ENCODE measurements around the gene NALCN. TPM values are rescaled to one million over a fixed set of nuclear protein-coding genes. Genes with fewer than 3 reads are reported as not detected.

NALCN gene
- total and polyA plus RNA-seq, 2 experiments from 2014 or later, result 0.33 to 0.57 TPM

DNA sequence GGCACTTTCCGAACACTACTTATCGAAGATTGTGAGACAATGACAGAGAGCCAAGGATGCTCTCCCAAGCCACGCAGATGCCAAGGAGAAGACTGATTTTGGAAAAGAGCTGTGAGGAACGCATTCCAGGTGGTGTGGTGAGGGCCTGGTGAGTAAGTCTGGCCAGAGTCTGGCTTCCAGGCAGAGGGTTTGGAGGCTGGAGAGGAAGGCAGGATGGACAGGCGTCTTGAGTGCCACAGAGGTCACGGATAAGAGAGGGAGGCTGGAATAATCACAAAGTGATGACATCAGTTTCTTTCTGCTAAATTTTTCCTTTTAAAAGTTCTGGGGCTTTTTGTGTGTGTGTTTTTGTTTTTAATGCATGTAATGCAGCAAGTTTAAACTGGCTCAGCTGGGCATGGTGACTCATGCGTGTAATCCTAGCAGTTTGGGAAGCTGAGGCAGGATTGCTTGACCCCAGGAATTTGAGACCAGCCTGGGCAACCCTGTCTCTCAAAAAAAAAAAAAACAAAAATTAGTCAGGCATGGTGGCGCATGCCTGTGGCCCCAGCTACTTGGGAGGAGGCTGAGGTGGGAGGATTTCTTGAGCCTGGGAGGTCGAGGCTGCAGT, 235.1 kb downstream of the NALCN start:
- TF ChIP-seq, protein P1, sequence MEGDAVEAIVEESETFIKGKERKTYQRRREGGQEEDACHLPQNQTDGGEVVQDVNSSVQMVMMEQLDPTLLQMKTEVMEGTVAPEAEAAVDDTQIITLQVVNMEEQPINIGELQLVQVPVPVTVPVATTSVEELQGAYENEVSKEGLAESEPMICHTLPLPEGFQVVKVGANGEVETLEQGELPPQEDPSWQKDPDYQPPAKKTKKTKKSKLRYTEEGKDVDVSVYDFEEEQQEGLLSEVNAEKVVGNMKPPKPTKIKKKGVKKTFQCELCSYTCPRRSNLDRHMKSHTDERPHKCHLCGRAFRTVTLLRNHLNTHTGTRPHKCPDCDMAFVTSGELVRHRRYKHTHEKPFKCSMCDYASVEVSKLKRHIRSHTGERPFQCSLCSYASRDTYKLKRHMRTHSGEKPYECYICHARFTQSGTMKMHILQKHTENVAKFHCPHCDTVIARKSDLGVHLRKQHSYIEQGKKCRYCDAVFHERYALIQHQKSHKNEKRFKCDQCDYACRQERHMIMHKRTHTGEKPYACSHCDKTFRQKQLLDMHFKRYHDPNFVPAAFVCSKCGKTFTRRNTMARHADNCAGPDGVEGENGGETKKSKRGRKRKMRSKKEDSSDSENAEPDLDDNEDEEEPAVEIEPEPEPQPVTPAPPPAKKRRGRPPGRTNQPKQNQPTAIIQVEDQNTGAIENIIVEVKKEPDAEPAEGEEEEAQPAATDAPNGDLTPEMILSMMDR (IDR thresholded peaks at IDR 0.05; ENCODE audit: poor library complexity), result no peak
- no peak for TF ChIP-seq EZH2phosphoT487 (IDR thresholded peaks at IDR 0.05; ENCODE audit: low read depth, severe bottlenecking, unreplicated experiment)
- TF ChIP-seq EZH2 (IDR thresholded peaks at IDR 0.05; ENCODE audit: borderline replicate concordance), result no peak
- H3K9me3 ChIP-seq (ENCODE audit: low read depth), result no peaks in the 10 kb centered on the region
- H2AFZ ChIP-seq, result no peak overlapping the region
- no peaks in the 10 kb centered on the region for H3K36me3 ChIP-seq (replicated peaks; ENCODE audit: insufficient read depth, low read depth)
- DNase-seq (ENCODE audit: low spot score), result no peak
- 68% methylated on average over 9 of the region's 9 CpGs for WGBS (ENCODE audit: low lambda C conversion rate, missing lambda C conversion rate)
- no peaks in the 10 kb centered on the region for H4K20me1 ChIP-seq (ENCODE audit: insufficient read depth, poor library complexity, severe bottlenecking)
- H3K4me1 ChIP-seq (ENCODE audit: insufficient read depth), result no peaks in the 10 kb centered on the region
- no peaks in the 10 kb centered on the region for H3K9me2 ChIP-seq (replicated peaks; ENCODE audit: insufficient read depth)
- H3K4me3 ChIP-seq, result no peak overlapping the region
- no peak overlapping the region for H3K4me2 ChIP-seq
- H3K79me2 ChIP-seq, result no peaks in the 10 kb centered on the region
- no peaks in the 10 kb centered on the region for H3K27me3 ChIP-seq
- H3K27ac ChIP-seq, result no peak overlapping the region

DNA sequence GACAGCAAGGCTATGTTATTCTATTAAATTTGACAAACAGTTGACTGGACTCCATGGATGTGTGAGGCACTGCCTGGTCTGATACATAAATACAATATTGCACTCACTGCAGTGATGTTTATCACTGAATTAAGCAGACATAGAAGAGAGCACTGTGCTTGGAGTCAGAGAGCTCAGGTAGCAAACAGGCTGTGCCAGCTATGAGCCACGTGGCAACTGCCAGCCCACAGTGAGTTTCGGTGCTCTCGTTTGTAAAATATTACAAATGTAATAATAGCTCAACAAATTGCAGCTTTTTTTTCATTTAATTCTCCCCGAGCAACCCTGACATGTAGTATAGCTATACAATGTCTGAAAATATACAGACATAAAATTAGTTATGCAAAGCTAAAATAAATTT, 237.3 kb downstream of the NALCN start:
- DNase-seq (ENCODE audit: low spot score), result no peak
- Histone ChIP-seq H3K36me3 (replicated peaks; ENCODE audit: insufficient read depth, low read depth) (no peaks in the 10 kb centered on the region), H4K20me1 (ENCODE audit: insufficient read depth, poor library complexity, severe bottlenecking) (no peaks in the 10 kb centered on the region), H3K79me2 (no peaks in the 10 kb centered on the region), H3K27me3 (no peaks in the 10 kb centered on the region), H3K4me1 (ENCODE audit: insufficient read depth) (no peaks in the 10 kb centered on the region), H3K9me2 (replicated peaks; ENCODE audit: insufficient read depth) (no peaks in the 10 kb centered on the region), H3K27ac (no peak overlapping the region), H3K9me3 (ENCODE audit: low read depth) (no peaks in the 10 kb centered on the region), H3K4me2 (peak overlapping the region; percentile 54), H3K4me3 (no peak overlapping the region), H2AFZ (no peak overlapping the region)
- TF ChIP-seq, protein P1 (IDR thresholded peaks at IDR 0.05; ENCODE audit: poor library complexity), result no peak
- 88% methylated on average over 4 of the region's 4 CpGs for WGBS (ENCODE audit: low lambda C conversion rate, missing lambda C conversion rate)

DNA sequence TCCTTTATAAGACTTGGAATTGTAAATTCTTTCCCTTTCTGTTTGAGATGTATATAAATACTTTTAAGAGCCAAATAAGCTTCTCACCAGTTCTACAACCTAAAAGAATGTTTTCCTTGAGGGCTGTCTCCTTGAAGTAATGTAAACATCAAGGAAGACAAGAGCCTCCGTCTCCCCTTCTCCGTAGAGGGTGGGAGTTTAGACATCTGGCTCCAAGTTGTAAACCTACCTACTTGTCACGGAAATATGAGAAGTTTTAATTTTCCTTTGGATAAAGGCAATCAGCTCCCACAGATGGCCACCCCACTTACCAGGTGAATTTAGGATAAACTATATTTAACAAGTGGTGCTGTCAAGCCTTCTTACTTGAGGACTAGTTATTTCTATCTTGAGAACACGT, 237.9 kb downstream of the NALCN start:
- H3K4me1 ChIP-seq (ENCODE audit: insufficient read depth), result no peaks in the 10 kb centered on the region
- no peaks in the 10 kb centered on the region for H4K20me1 ChIP-seq (ENCODE audit: insufficient read depth, poor library complexity, severe bottlenecking)
- no peak overlapping the region for H3K27ac ChIP-seq
- no peaks in the 10 kb centered on the region for H3K9me2 ChIP-seq (replicated peaks; ENCODE audit: insufficient read depth)
- H3K79me2 ChIP-seq, result no peaks in the 10 kb centered on the region
- no peak overlapping the region for H2AFZ ChIP-seq
- H3K36me3 ChIP-seq (replicated peaks; ENCODE audit: insufficient read depth, low read depth), result no peaks in the 10 kb centered on the region
- TF ChIP-seq EZH2phosphoT487 (IDR thresholded peaks at IDR 0.05; ENCODE audit: low read depth, severe bottlenecking, unreplicated experiment) (no peak), EZH2 (IDR thresholded peaks at IDR 0.05; ENCODE audit: borderline replicate concordance) (no peak)
- TF ChIP-seq, protein P1 (IDR thresholded peaks at IDR 0.05; ENCODE audit: poor library complexity), result no peak
- H3K4me3 ChIP-seq, result no peak overlapping the region
- H3K27me3 ChIP-seq, result no peaks in the 10 kb centered on the region
- H3K4me2 ChIP-seq, result peak overlapping the region; percentile 54
- 33% methylated on average over 4 of the region's 4 CpGs for WGBS (ENCODE audit: low lambda C conversion rate, missing lambda C conversion rate)
- no peak for DNase-seq (ENCODE audit: low spot score)
- no peaks in the 10 kb centered on the region for H3K9me3 ChIP-seq (ENCODE audit: low read depth)

DNA sequence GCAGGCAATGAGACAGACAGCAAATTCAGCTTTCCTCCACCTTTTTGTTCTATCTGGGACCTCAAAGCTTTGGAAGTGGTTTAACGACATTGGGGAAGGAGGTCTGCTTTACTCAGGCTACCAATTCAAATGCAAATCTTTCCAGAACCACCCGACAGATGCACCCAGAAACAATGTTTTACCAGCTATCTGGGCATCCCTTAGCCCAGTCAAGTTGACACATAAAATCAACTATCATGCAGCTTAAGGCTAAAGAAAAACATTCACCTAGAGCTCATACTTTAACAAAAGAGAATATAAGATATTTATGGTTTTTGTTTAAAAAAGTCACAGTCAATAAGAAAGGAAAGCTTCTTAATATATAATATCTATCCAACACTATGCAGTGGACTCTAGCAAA, 246.0 kb downstream of the NALCN start:
- no peak overlapping the region for H3K4me2 ChIP-seq
- DNase-seq (ENCODE audit: low spot score), result no peak
- H3K4me3 ChIP-seq, result no peak overlapping the region
- H3K9me3 ChIP-seq (ENCODE audit: low read depth), result no peaks in the 10 kb centered on the region
- no peaks in the 10 kb centered on the region for H3K36me3 ChIP-seq (replicated peaks; ENCODE audit: insufficient read depth, low read depth)
- no peaks in the 10 kb centered on the region for H3K79me2 ChIP-seq
- H3K9me2 ChIP-seq (replicated peaks; ENCODE audit: insufficient read depth), result no peaks in the 10 kb centered on the region
- WGBS (ENCODE audit: low lambda C conversion rate, missing lambda C conversion rate), result 67% methylated on average over 2 of the region's 2 CpGs
- no peaks in the 10 kb centered on the region for H3K27me3 ChIP-seq
- H2AFZ ChIP-seq, result no peak overlapping the region
- TF ChIP-seq EZH2 (IDR thresholded peaks at IDR 0.05; ENCODE audit: borderline replicate concordance), result no peak
- no peak for TF ChIP-seq EZH2phosphoT487 (IDR thresholded peaks at IDR 0.05; ENCODE audit: low read depth, severe bottlenecking, unreplicated experiment)
- TF ChIP-seq, protein P1 (IDR thresholded peaks at IDR 0.05; ENCODE audit: poor library complexity), result no peak
- no peaks in the 10 kb centered on the region for H4K20me1 ChIP-seq (ENCODE audit: insufficient read depth, poor library complexity, severe bottlenecking)
- no peak overlapping the region for H3K27ac ChIP-seq
- H3K4me1 ChIP-seq (ENCODE audit: insufficient read depth), result no peaks in the 10 kb centered on the region

Data from hepatocyte (in vitro differentiated cells).